ENCODE results near the gene VPS39.

VPS39 gene

GRCh38 chr15:42145546-42146455 is 62.3 kb downstream of the VPS39 start:
- DNase-seq (ENCODE audit: low spot score): no peak

DNA sequence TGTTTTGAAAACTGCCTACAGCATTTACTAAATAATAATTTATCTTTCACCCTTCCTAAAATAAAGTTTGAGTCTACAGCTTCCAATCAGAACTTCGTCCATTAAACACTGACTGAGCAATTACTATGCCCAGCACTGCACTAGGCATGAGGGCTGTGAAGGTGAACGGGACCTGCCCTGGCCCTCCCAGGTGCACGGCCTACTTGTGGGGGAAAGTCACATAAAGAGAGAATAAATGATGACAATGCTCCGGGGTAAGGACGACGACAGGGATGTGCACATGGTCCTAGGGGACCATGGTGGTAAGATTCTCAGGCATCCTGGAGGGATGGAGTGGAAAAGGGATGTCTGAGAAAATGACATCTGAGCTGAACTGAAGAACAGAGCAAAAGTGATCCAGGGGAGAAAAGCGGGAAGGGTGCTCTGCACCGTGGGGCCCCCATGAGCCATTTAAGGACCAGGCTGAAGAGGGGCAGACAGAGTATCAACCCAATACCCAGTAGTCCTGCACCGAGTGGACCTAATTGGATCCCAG is 63.2 kb downstream of the VPS39 start:
- DNase-seq (ENCODE audit: low spot score): no peak

DNA sequence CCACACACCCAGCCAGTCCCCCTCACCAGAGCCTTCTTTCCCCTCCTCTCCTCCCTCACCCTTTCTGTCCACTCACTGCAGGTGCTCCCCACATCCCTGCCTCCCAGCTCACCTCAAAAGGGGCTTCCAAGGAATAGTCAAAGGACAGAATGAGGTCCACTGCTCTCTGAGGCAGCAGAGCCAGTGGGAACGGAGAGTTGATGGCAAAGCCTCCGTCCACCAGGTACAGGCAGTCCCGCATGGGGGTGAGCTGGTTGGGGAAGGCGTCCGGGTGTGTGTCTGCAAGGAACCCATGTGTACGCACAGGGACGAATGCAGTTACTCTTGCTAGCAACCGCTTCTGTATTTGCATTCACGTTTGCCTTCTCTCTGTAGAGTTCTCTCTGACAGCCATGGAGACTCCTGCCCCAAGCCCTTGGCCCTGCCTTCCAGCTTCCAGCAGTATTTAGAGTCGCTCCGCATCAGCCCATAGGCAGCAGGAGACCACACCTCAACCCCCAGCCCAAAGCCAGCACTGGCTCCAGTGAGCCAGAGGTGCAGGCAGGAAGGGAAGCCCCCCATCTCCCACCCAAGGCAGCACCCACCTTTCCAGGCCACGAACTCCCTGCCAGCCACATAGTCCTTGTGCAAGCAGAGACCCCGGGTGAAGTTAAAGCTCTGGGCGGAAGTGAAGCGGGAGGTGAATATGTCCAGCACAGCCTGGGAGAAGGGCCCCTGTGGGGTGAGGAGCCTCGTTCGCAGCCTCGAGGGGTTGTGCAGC is 64.1 kb downstream of the VPS39 start:
- DNase-seq (ENCODE audit: low spot score): no peak

DNA sequence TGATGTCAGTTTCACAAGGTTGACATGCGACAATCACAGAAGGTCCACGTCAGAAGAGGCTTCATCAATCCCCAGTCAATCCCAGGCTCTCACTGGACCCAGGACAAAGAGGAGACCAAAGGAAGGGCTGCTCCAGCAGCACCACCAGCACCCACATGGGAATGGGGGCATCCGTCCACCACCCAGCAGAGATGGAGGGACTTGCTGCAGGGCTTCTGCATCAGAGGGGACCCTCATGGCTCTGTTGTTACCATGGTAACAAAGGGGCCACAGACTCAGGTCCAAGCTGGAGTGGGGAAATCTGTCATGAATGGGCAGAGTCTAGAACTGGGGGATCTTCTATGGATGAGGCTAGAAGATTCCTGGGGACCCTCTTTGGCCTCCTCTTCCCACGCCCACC is 64.7 kb downstream of the VPS39 start:
- no peak for DNase-seq (ENCODE audit: low spot score)

GRCh38 chr15:42141795-42142667 is 66.1 kb downstream of the VPS39 start:
- DNase-seq (ENCODE audit: low spot score): no peak

DNA sequence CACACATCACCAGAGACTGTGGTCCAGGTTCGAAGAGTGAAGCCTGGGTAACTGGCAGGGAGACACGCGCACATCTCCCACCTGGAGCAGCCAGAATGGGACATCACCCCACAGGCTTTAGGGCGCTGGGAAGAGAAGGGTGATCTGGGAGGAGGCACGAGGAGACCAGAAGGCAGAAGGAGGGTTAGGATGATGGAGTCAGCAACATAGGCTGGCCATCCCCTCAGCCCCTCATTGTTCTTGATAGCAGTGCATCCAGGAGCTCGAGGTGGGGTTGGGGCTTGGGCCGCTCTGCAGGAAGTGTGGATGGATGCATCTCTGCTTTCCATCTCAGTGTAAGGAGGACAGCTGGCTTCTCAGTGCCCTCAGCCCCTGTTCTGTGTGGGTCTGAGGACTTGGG is 66.9 kb downstream of the VPS39 start:
- no peak for DNase-seq (ENCODE audit: low spot score)

GRCh38 chr15:42140383-42141070 is 67.6 kb downstream of the VPS39 start:
- DNase-seq (ENCODE audit: low spot score): no peak

- DNase-seq (ENCODE audit: low spot score): no peak
Measured at GRCh38 chr15:42139596-42139995, 68.5 kb downstream of the VPS39 start.

DNA sequence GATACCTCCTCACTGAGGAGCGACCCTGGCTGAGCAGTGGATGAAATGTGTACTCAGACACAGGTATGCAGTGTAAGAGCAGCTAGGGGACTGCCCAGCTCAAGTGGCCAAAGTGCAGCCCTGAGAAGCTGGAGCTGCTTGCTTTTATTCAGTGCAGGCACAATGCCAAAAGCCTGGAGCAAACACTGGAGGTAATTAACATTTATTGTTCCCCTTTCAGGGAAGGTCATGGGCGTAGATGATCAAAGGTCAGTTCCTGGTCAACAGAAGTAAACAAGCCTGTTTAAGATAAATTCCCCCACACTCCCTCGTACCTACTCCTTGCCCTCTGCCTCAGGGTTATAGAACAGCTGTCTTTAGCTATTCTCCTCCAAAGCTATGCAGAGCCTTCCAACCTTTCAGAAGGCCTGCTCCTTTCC is 69.1 kb downstream of the VPS39 start:
- DNase-seq (ENCODE audit: low spot score): no peak

DNA sequence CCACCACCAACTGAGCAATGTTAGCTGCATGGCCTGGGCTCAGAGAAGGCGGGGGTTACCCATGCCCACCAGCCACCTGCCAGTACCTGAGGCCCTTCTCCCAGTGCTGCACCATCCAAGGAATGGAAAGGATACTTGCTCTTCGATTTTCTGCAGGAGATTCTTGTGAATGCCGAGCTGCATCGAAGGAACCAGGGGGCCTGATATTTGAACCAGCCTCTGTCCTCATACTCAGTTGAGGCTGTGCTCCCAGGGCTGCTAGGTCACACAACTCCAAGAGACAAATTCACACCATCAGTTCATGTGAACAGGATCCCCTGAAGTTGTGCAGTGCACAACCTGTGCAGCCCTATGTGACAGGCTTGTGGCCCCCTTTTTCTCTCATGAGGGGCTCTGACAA is 69.7 kb downstream of the VPS39 start:
- DNase-seq (ENCODE audit: low spot score): no peak

DNA sequence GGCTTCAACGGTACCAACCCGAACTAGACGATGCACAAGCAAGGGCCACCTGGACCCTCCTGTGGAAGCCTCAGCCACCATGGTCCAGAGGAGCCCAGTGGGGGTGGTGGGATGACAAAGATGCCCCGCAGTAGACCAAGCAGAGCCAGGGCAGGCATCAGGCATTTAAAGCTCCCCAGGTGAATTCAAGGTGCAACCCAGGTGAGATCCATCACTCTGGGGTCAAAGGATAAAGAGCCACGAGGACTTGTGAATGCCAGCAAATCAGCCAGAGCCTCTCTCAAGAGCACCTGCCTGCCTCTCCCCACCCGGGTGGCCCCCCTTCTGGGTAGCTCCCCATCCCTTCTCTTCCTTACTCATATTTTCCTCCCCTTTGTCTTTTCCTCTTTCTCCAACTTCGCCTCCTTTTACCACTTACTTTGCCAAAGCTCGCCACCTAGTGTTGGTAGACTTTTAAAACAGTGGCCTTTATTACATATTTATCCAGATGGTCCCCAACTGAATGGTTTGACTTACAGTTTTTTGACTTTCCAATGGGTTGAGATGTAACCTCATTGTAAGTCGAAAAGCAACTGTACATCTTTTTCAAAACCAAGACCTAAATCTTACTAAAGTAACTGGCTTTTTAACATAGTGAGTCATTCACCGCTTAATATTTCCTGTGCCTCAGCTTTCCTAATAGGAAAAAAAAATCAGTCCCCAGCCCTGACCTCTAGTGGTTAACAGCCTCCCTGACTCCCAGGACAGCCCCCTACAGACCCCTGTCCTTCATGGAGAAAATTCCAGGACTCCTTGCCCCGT is 70.4 kb downstream of the VPS39 start:
- peak; percentile 62 for DNase-seq (ENCODE audit: low spot score)

- no peak for DNase-seq (ENCODE audit: low spot score)
Measured at GRCh38 chr15:42136513-42136912, 71.6 kb downstream of the VPS39 start.

GRCh38 chr15:42135351-42135750 is 72.8 kb downstream of the VPS39 start:
- DNase-seq (ENCODE audit: low spot score): no peak

GRCh38 chr15:42134617-42135245 is 73.4 kb downstream of the VPS39 start:
- no peak for DNase-seq (ENCODE audit: low spot score)

DNA sequence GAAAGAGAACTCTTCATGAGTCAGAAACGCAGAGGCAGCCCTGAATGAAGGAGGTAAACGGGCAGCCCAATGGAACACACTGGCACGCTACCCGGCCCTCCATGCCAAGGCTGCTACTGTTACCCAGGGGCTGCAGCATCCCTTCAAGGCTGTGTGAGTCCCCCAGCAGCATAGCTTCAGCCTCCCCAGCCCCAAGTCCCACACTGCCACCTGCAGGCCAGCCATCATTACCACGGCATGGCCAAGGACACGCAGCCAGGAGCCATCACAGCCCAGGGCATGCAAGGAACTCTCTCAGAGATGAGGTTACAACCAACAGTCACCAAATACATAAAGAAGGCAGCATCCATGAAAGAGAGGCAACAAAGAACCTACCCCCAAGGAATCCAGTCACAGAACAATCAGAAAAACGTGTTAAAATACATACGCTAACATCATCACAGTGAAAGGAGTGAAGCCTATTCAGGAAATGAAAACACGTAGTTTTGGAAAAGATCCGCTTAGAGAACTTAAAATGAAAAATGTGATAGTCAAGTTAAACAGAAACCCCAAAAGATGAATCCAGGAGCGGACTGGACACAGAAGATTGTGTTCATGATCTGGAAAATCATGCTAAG is 74.1 kb downstream of the VPS39 start:
- no peak for DNase-seq (ENCODE audit: low spot score)

GRCh38 chr15:42133356-42133755 is 74.7 kb downstream of the VPS39 start:
- DNase-seq (ENCODE audit: low spot score): no peak

GRCh38 chr15:42131826-42132806 is 76.0 kb downstream of the VPS39 start:
- no peak for DNase-seq (ENCODE audit: low spot score)

DNA sequence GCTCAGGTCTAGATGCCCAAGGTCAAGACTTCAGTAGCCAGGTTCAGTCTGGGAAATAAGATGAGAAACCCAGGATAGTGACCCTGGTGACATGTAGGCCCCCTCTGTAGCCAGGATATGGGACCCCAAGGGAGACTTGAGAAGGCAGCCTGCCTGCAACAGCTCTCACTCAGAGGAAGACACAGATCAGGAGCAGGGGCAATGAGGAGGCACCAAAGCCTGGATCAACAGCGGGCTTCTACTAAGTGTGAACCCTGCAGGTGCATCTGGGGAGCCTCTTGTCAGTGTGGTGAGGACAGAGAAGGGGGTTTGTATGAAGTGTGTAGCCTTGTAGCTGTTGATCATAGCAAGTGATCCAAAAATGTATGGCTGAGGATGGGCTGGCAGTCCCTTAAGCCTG is 77.1 kb downstream of the VPS39 start:
- no peak for DNase-seq (ENCODE audit: low spot score)
